H1 (cell line): ENCODE data around the gene EFEMP2. TPM values are rescaled to one million over a fixed set of nuclear protein-coding genes. Genes with fewer than 3 reads are reported as not detected.
A peak's percentile ranks its signal among the peaks of the same experiment; 100 is the strongest.

Experiments used
- CHD7 ChIP-seq: fragments of 300-600 bp; sonication (generic); IDR thresholded peaks from 2 replicates; pipeline ENCODE4 v1.7.1; 2012; ENCODE audit warnings: low read length, moderate library complexity, mild to moderate bottlenecking, inconsistent platforms; ENCODE audit not compliant: insufficient replicate concordance
- EGR1 ChIP-seq: IDR thresholded peaks from 2 replicates; pipeline ENCODE4 v1.6.1; 2011; ENCODE audit warnings: low read depth, low read length, borderline replicate concordance
- EZH2 ChIP-seq: fragments of 200-600 bp; sonication (generic); IDR thresholded peaks from 2 replicates; pipeline ENCODE4 v1.7.1; 2012; ENCODE audit warnings: low read depth, mild to moderate bottlenecking, moderate library complexity, low read length, inconsistent platforms; ENCODE audit not compliant: severe bottlenecking
- HDAC2 ChIP-seq, 2 experiments: fragments of 300-600 bp in 1 of 2; sonication (generic) in 1 of 2; IDR thresholded peaks; 2 replicates each; pipeline ENCODE4 v1.6.1; 2011 to 2012; ENCODE audit warnings: low read depth in 2 of 2, low read length in 2 of 2, mild to moderate bottlenecking in 2 of 2, moderate library complexity in 2 of 2, borderline replicate concordance in 1 of 2, inconsistent platforms in 1 of 2
- JUN ChIP-seq: IDR thresholded peaks from 2 replicates; pipeline ENCODE4 v1.6.1; 2011; ENCODE audit warnings: low read depth, mild to moderate bottlenecking, improper control_type of control experiment, low read length
- JUND ChIP-seq: IDR thresholded peaks from 2 replicates; pipeline ENCODE4 v1.6.1; 2011; ENCODE audit warnings: mild to moderate bottlenecking, improper control_type of control experiment, low read length
- MAFK ChIP-seq: IDR thresholded peaks from 2 replicates; pipeline ENCODE4 v1.6.1; 2012; ENCODE audit warnings: low read depth, mild to moderate bottlenecking, improper control_type of control experiment, low read length
- SAP30 ChIP-seq: fragments of 300-600 bp; sonication (generic); IDR thresholded peaks from 2 replicates; pipeline ENCODE4 v1.7.1; 2012; ENCODE audit warnings: low read length, moderate library complexity, mild to moderate bottlenecking, inconsistent platforms; ENCODE audit not compliant: insufficient read depth, insufficient replicate concordance
- SUZ12 ChIP-seq: fragments of 200-600 bp; sonication (generic); IDR thresholded peaks from 2 replicates; pipeline ENCODE4 v1.6.1; 2012; ENCODE audit warnings: mild to moderate bottlenecking, inconsistent platforms, low read length, moderate library complexity, mixed read lengths
- YY1 ChIP-seq: IDR thresholded peaks from 2 replicates; pipeline ENCODE4 v1.6.1; 2011; ENCODE audit warnings: low read depth, mild to moderate bottlenecking, low read length
- ZNF274 ChIP-seq: IDR thresholded peaks from 2 replicates; pipeline ENCODE4 v1.7.0; 2012; ENCODE audit warnings: low read length, borderline replicate concordance; ENCODE audit errors: extremely low read depth
- polyA plus RNA-seq, 7 experiments: library from polyadenylated mRNA; depleted of rRNA in 3 of 7; stranded (reverse) in 5 of 7; unstranded in 2 of 7; fragments of >200 nt in 5 of 7; fragments of 200-250 nt in 2 of 7; gene quantifications; 1 replicate in 5 of 7; 2 replicates in 1 of 7; 4 replicates in 1 of 7; pipeline versions ENCODE4 v1.2.1 to v1.2.3, GENCODE V29; 2011 to 2013; ENCODE audit warnings: missing spikeins in 2 of 7, mixed read lengths in 2 of 7
- total RNA-seq: library from RNA; stranded (reverse); fragmentation: NEBNext Ultra II Directional; extraction: Animal tissue kit (Norgen Biotek cat#: 25700); gene quantifications from 2 replicates; pipeline ENCODE4 v1.2.1, GENCODE V29; 2021

EFEMP2 gene
- total and polyA plus RNA-seq, 2 of the 8 experiments (the other 6 are each of a cell fraction or from before 2014, with no cell fraction given), result 8.8 to 17.2 TPM

GRCh38 chr11:65859812-65860277 is 12.8 kb downstream of the EFEMP2 start (continued):
- TF ChIP-seq CHD7 (no peak), JUND (no peak), EGR1 (no peak), MAFK (no peak), HDAC2 (IDR thresholded peaks at IDR 0.05; ENCODE audit: borderline replicate concordance in 1 of 2, low read depth in 2 of 2, low read length in 2 of 2) (no peak), SUZ12 (no peak), EZH2 (no peak), JUN (no peak), ZNF274 (no peak), YY1 (no peak), SAP30 (peak; percentile 25)
